ENCODE measurements around the gene IL4.

Gene IL4

GRCh38 chr5:132648355-132648754 lies 25.4 kb upstream of the IL4 start:
- no peaks in the 10 kb centered on the region for H3K4me1 Mint-ChIP-seq
- peaks cover 15 to 35% of the 10 kb centered on the region in 2 donors for H3K36me3 Mint-ChIP-seq
- DNase-seq: no peak
- H3K9me3 Mint-ChIP-seq: peaks cover 11 to 13% of the 10 kb centered on the region in 2 donors
- no peak for ATAC-seq (replicated peaks)
- no peak overlapping the region for H3K4me3 Mint-ChIP-seq
- no peak overlapping the region for H3K27ac Mint-ChIP-seq
- H3K27me3 Mint-ChIP-seq: peaks cover under 1 to 1% of the 10 kb centered on the region in 2 donors

- H3K36me3 Mint-ChIP-seq: peaks cover 4 to 17% of the 10 kb centered on the region in 2 donors
- H3K27me3 Mint-ChIP-seq: peaks cover 23 to 26% of the 10 kb centered on the region in 2 donors
- DNase-seq (no peak), ATAC-seq (replicated peaks) (no peak)
- H3K4me3 Mint-ChIP-seq: no peak overlapping the region
- peaks cover 6 to 7% of the 10 kb centered on the region in 2 donors for H3K4me1 Mint-ChIP-seq
- H3K27ac Mint-ChIP-seq: no peak overlapping the region
- peaks cover 11 to 13% of the 10 kb centered on the region in 2 donors for H3K9me3 Mint-ChIP-seq
Observed at GRCh38 chr5:132651838-132652469, 21.8 kb upstream of the IL4 start.

- Mint-ChIP-seq H3K27me3 (peaks cover 31 to 37% of the 10 kb centered on the region in 2 donors), H3K4me3 (no peak overlapping the region), H3K27ac (peak overlapping the region; percentile 44)
Observed at GRCh38 chr5:132653716-132654115, 20.1 kb upstream of the IL4 start.

GRCh38 chr5:132655821-132656773 lies 17.7 kb upstream of the IL4 start:
- peaks cover 31 to 37% of the 10 kb centered on the region in 2 donors for H3K27me3 Mint-ChIP-seq
- DNase-seq: no peak

More at GRCh38 chr5:132653716-132654115, 20.1 kb upstream of the IL4 start:
- DNase-seq (no peak), ATAC-seq (replicated peaks) (no peak)
- Mint-ChIP-seq H3K36me3 (peaks cover 0 to 4% of the 10 kb centered on the region in 2 donors), H3K9me3 (peaks cover 0 to 2% of the 10 kb centered on the region in 2 donors), H3K4me1 (peaks cover 8 to 16% of the 10 kb centered on the region in 2 donors)

GRCh38 chr5:132656774-132657355 lies 16.9 kb upstream of the IL4 start:
- H3K9me3 Mint-ChIP-seq: no peaks in the 10 kb centered on the region
- H3K4me3 Mint-ChIP-seq: peak overlapping the region; percentile 57 to 75
- H3K36me3 Mint-ChIP-seq: peaks cover 0 to 4% of the 10 kb centered on the region in 2 donors
- ATAC-seq (replicated peaks) (no peak), DNase-seq (no peak)
- H3K4me1 Mint-ChIP-seq: peaks cover 30 to 47% of the 10 kb centered on the region in 2 donors
- H3K27me3 Mint-ChIP-seq: peaks cover 31 to 37% of the 10 kb centered on the region in 2 donors
- peak overlapping the region; percentile 86 for H3K27ac Mint-ChIP-seq

More at GRCh38 chr5:132655821-132656773, 17.7 kb upstream of the IL4 start:
- peak; percentile 35 to 37 for ATAC-seq (replicated peaks)
- Mint-ChIP-seq H3K4me1 (peaks cover 22 to 40% of the 10 kb centered on the region in 2 donors), H3K4me3 (peak overlapping the region; percentile 57 to 75), H3K36me3 (peaks cover 0 to 4% of the 10 kb centered on the region in 2 donors), H3K9me3 (no peaks in the 10 kb centered on the region), H3K27ac (peak overlapping the region; percentile 86)

GRCh38 chr5:132657676-132658380 lies 16.0 kb upstream of the IL4 start, which contains the start of gene IL13:
IL13 (plus strand) TSS chr5:132658173; CDS start chr5:132658187, 14 bp downstream.
- Mint-ChIP-seq H3K27me3 (peaks cover 31 to 37% of the 10 kb centered on the region in 2 donors), H3K9me3 (no peaks in the 10 kb centered on the region), H3K36me3 (peaks cover 0 to 4% of the 10 kb centered on the region in 2 donors), H3K4me3 (peak within 1 kb of the TSS; percentile 57 to 75), H3K4me1 (peaks cover 38 to 57% of the 10 kb centered on the region in 2 donors), H3K27ac (peak within 1 kb of the TSS; percentile 86)
- no peak for ATAC-seq (replicated peaks)
- no peak for DNase-seq

- peaks cover 0 to 4% of the 10 kb centered on the region in 2 donors for H3K36me3 Mint-ChIP-seq
- H3K4me1 Mint-ChIP-seq: peaks cover 47 to 65% of the 10 kb centered on the region in 2 donors
- H3K4me3 Mint-ChIP-seq: no peak overlapping the region
- DNase-seq (no peak), ATAC-seq (replicated peaks) (no peak)
- peaks cover 27 to 34% of the 10 kb centered on the region in 2 donors for H3K27me3 Mint-ChIP-seq
- no peaks in the 10 kb centered on the region for H3K9me3 Mint-ChIP-seq
- H3K27ac Mint-ChIP-seq: peak overlapping the region; percentile 86
Observed at GRCh38 chr5:132658381-132659302, 15.1 kb upstream of the IL4 start.

- peak overlapping the region; percentile 37 for H3K27ac Mint-ChIP-seq
- DNase-seq (no peak), ATAC-seq (replicated peaks) (no peak)
- H3K4me3 Mint-ChIP-seq: no peak overlapping the region
- peaks cover 16 to 22% of the 10 kb centered on the region in 2 donors for H3K27me3 Mint-ChIP-seq
- no peaks in the 10 kb centered on the region for H3K9me3 Mint-ChIP-seq
- peaks cover 0 to 4% of the 10 kb centered on the region in 2 donors for H3K36me3 Mint-ChIP-seq
- peaks cover 56 to 76% of the 10 kb centered on the region in 2 donors for H3K4me1 Mint-ChIP-seq
Observed at GRCh38 chr5:132659598-132660493, 13.9 kb upstream of the IL4 start.

GRCh38 chr5:132661231-132662003 lies 12.4 kb upstream of the IL4 start:
- peak overlapping the region; percentile 87 for H3K27ac Mint-ChIP-seq
- peaks cover 0 to 3% of the 10 kb centered on the region in 2 donors for H3K36me3 Mint-ChIP-seq
- peak overlapping the region; percentile 39 to 72 for H3K4me3 Mint-ChIP-seq
- ATAC-seq (replicated peaks) (peak; percentile 50 to 61), DNase-seq (peak; percentile 51)
- peaks cover 60 to 75% of the 10 kb centered on the region in 2 donors for H3K4me1 Mint-ChIP-seq
- no peaks in the 10 kb centered on the region for H3K9me3 Mint-ChIP-seq
- peaks cover 17 to 19% of the 10 kb centered on the region in 2 donors for H3K27me3 Mint-ChIP-seq

GRCh38 chr5:132662004-132662401 lies 11.8 kb upstream of the IL4 start:
- DNase-seq (peak; percentile 57), ATAC-seq (replicated peaks) (peak; percentile 43 to 45)
- peaks cover 11 to 14% of the 10 kb centered on the region in 2 donors for H3K27me3 Mint-ChIP-seq
- no peaks in the 10 kb centered on the region for H3K9me3 Mint-ChIP-seq
- no peaks in the 10 kb centered on the region for H3K36me3 Mint-ChIP-seq
- peak overlapping the region; percentile 81 for H3K27ac Mint-ChIP-seq
- peaks cover 55 to 69% of the 10 kb centered on the region in 2 donors for H3K4me1 Mint-ChIP-seq
- peak overlapping the region; percentile 4 to 58 for H3K4me3 Mint-ChIP-seq

- Mint-ChIP-seq H3K4me1 (peaks cover 54 to 65% of the 10 kb centered on the region in 2 donors), H3K27me3 (peaks cover 7 to 8% of the 10 kb centered on the region in 2 donors), H3K36me3 (no peaks in the 10 kb centered on the region), H3K9me3 (no peaks in the 10 kb centered on the region), H3K27ac (peak overlapping the region; percentile 80), H3K4me3 (peak overlapping the region; percentile 18 to 55)
- peak; percentile 73 for DNase-seq
- peak; percentile 73 to 74 for ATAC-seq (replicated peaks)
Observed at GRCh38 chr5:132662925-132663770, 10.6 kb upstream of the IL4 start.
